Measurements from ENCODE around the gene PSD2.

The PSD2 gene

DNA sequence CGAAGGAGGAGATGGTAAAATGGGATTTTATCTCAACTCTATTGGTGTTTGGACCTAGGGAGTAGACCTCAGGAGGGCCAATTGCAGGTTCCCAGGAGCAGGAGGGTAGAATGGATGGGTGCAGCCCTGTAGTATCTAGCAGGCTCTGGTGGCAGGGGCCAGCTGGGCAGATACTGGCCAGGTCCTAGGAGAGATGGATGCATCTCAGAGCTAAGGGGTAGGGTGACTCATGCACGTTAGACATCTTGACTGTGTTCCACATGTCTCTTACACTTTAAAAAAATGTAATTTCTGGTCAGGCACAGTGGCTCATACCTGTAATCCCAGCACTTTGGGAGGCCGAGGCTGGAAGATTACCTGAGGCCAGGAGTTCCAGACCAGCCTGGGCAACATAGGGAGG lies 22.4 kb downstream of the PSD2 start:
- Histone ChIP-seq H3K79me2 (ENCODE audit: insufficient read depth, low read depth) (no peaks in the 10 kb centered on the region), H3K27me3 (ENCODE audit: insufficient read depth, low read depth) (peaks cover 46% of the 10 kb centered on the region; the same call in 1 of the 2 replicates), H2AFZ (ENCODE audit: low read depth) (no peak overlapping the region), H3K27ac (no peak overlapping the region), H3K9ac (no peak overlapping the region), H3K4me2 (no peak overlapping the region), H3K36me3 (ENCODE audit: insufficient read depth) (no peaks in the 10 kb centered on the region), H3K4me1 (ENCODE audit: low read depth, poor library complexity, severe bottlenecking) (no peaks in the 10 kb centered on the region), H3K4me3 (IDR thresholded peaks at IDR 0.05; ENCODE audit: insufficient read depth, low read depth, low read length) (no peak overlapping the region), H4K20me1 (ENCODE audit: insufficient read depth) (no peaks in the 10 kb centered on the region)
- TF ChIP-seq, protein P1, sequence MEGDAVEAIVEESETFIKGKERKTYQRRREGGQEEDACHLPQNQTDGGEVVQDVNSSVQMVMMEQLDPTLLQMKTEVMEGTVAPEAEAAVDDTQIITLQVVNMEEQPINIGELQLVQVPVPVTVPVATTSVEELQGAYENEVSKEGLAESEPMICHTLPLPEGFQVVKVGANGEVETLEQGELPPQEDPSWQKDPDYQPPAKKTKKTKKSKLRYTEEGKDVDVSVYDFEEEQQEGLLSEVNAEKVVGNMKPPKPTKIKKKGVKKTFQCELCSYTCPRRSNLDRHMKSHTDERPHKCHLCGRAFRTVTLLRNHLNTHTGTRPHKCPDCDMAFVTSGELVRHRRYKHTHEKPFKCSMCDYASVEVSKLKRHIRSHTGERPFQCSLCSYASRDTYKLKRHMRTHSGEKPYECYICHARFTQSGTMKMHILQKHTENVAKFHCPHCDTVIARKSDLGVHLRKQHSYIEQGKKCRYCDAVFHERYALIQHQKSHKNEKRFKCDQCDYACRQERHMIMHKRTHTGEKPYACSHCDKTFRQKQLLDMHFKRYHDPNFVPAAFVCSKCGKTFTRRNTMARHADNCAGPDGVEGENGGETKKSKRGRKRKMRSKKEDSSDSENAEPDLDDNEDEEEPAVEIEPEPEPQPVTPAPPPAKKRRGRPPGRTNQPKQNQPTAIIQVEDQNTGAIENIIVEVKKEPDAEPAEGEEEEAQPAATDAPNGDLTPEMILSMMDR (conservative IDR thresholded peaks at IDR 0.05; ENCODE audit: low read depth, low read length), result no peak

GRCh38 chr5:139820130-139820529 lies 24.5 kb downstream of the PSD2 start:
- Histone ChIP-seq H4K20me1 (ENCODE audit: insufficient read depth) (no peaks in the 10 kb centered on the region), H3K4me1 (ENCODE audit: low read depth, poor library complexity, severe bottlenecking) (no peaks in the 10 kb centered on the region), H3K27me3 (ENCODE audit: insufficient read depth, low read depth) (peaks cover 38% of the 10 kb centered on the region; the same call in 1 of the 2 replicates), H3K4me3 (IDR thresholded peaks at IDR 0.05; ENCODE audit: insufficient read depth, low read depth, low read length) (no peak overlapping the region), H3K79me2 (ENCODE audit: insufficient read depth, low read depth) (no peaks in the 10 kb centered on the region), H3K9ac (no peak overlapping the region), H2AFZ (ENCODE audit: low read depth) (no peak overlapping the region), H3K27ac (no peak overlapping the region), H3K36me3 (ENCODE audit: insufficient read depth) (no peaks in the 10 kb centered on the region), H3K4me2 (no peak overlapping the region)
- TF ChIP-seq, protein P1 (conservative IDR thresholded peaks at IDR 0.05; ENCODE audit: low read depth, low read length), result no peak

DNA sequence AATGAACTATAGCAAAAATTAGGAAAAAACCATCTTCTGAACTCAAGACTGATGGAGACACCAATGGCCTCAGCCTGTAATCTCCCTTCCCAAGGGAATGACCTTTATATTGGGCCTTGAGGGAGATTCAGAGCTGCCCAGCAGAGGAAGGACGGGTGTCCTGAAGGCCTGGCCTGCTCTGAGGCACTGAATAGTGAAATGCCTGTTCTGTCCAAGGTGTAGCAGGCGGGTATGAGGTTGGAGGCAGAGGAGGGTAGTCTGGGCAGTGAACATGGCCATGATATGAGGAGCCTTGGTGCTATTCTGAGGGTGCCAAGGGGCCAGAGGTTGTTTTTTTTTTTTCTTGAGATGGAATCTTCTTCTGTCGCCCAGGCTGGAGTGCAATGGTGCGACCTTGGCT lies 25.0 kb downstream of the PSD2 start:
- peaks cover 33% of the 10 kb centered on the region; the same call in 1 of the 2 replicates for H3K27me3 ChIP-seq (ENCODE audit: insufficient read depth, low read depth)
- H3K9ac ChIP-seq, result no peak overlapping the region
- no peaks in the 10 kb centered on the region for H4K20me1 ChIP-seq (ENCODE audit: insufficient read depth)
- H3K36me3 ChIP-seq (ENCODE audit: insufficient read depth), result no peaks in the 10 kb centered on the region
- no peaks in the 10 kb centered on the region for H3K79me2 ChIP-seq (ENCODE audit: insufficient read depth, low read depth)
- H3K4me1 ChIP-seq (ENCODE audit: low read depth, poor library complexity, severe bottlenecking), result no peaks in the 10 kb centered on the region
- H3K4me3 ChIP-seq (IDR thresholded peaks at IDR 0.05; ENCODE audit: insufficient read depth, low read depth, low read length), result no peak overlapping the region
- H3K4me2 ChIP-seq, result no peak overlapping the region
- H3K27ac ChIP-seq, result no peak overlapping the region
- H2AFZ ChIP-seq (ENCODE audit: low read depth), result no peak overlapping the region
- TF ChIP-seq, protein P1 (conservative IDR thresholded peaks at IDR 0.05; ENCODE audit: low read depth, low read length), result no peak

- Histone ChIP-seq H4K20me1 (ENCODE audit: insufficient read depth) (no peaks in the 10 kb centered on the region), H3K4me1 (ENCODE audit: low read depth, poor library complexity, severe bottlenecking) (no peaks in the 10 kb centered on the region), H3K27ac (no peak overlapping the region), H3K4me2 (no peak overlapping the region), H3K79me2 (ENCODE audit: insufficient read depth, low read depth) (no peaks in the 10 kb centered on the region), H3K36me3 (ENCODE audit: insufficient read depth) (no peaks in the 10 kb centered on the region), H3K4me3 (IDR thresholded peaks at IDR 0.05; ENCODE audit: insufficient read depth, low read depth, low read length) (no peak overlapping the region), H3K9ac (no peak overlapping the region), H3K27me3 (ENCODE audit: insufficient read depth, low read depth) (peaks cover 27% of the 10 kb centered on the region; the same call in 1 of the 2 replicates), H2AFZ (ENCODE audit: low read depth) (no peak overlapping the region)
- TF ChIP-seq, protein P1 (conservative IDR thresholded peaks at IDR 0.05; ENCODE audit: low read depth, low read length), result no peak
These were observed 26.4 kb downstream of the PSD2 start for GRCh38 chr5:139821806-139822552.

All from KMS-11 (cell line).